ENCODE data around the gene DAAM2.

DAAM2 gene

GRCh38 chr6:39847221-39847620 is 55.0 kb downstream of the DAAM2 start:
- DNase-seq (ENCODE audit: low read depth in 2 of 2): no peak

- no peak for DNase-seq (ENCODE audit: low read depth in 2 of 2)
These were observed 56.0 kb downstream of the DAAM2 start for GRCh38 chr6:39848171-39848570.

GRCh38 chr6:39849228-39849627 is 57.1 kb downstream of the DAAM2 start:
- no peak for DNase-seq (ENCODE audit: low read depth in 2 of 2)

- no peak for DNase-seq (ENCODE audit: low read depth in 2 of 2)
These were observed 57.6 kb downstream of the DAAM2 start for GRCh38 chr6:39849764-39850163.

GRCh38 chr6:39850736-39851297 is 58.6 kb downstream of the DAAM2 start:
- DNase-seq (ENCODE audit: low read depth in 2 of 2): no peak

- DNase-seq (ENCODE audit: low read depth in 2 of 2): no peak
These were observed 59.2 kb downstream of the DAAM2 start for GRCh38 chr6:39851331-39851730.

- DNase-seq (ENCODE audit: low read depth in 2 of 2): no peak
These were observed 60.1 kb downstream of the DAAM2 start for GRCh38 chr6:39852324-39852723.

GRCh38 chr6:39853604-39854003 is 61.4 kb downstream of the DAAM2 start:
- DNase-seq (ENCODE audit: low read depth in 2 of 2): no peak

GRCh38 chr6:39855356-39855995 is 63.3 kb downstream of the DAAM2 start:
- DNase-seq (ENCODE audit: low read depth in 2 of 2): no peak

GRCh38 chr6:39859025-39859424 is 66.8 kb downstream of the DAAM2 start:
- no peak for DNase-seq (ENCODE audit: low read depth in 2 of 2)

GRCh38 chr6:39861663-39862062 is 69.5 kb downstream of the DAAM2 start:
- DNase-seq (ENCODE audit: low read depth in 2 of 2): no peak

GRCh38 chr6:39865011-39865888 is 73.1 kb downstream of the DAAM2 start:
- peak; percentile 6 to 12 for DNase-seq (ENCODE audit: low read depth in 2 of 2)

- no peak for DNase-seq (ENCODE audit: low read depth in 2 of 2)
These were observed 75.4 kb downstream of the DAAM2 start for GRCh38 chr6:39867592-39867991.

- no peak for DNase-seq (ENCODE audit: low read depth in 2 of 2)
These were observed 78.8 kb downstream of the DAAM2 start for GRCh38 chr6:39870950-39871349.

GRCh38 chr6:39873439-39873838 is 81.3 kb downstream of the DAAM2 start:
- DNase-seq (ENCODE audit: low read depth in 2 of 2): no peak

GRCh38 chr6:39876111-39876510 is 83.9 kb downstream of the DAAM2 start:
- no peak for DNase-seq (ENCODE audit: low read depth in 2 of 2)

GRCh38 chr6:39876826-39877225 is 84.7 kb downstream of the DAAM2 start:
- no peak for DNase-seq (ENCODE audit: low read depth in 2 of 2)

- no peak for DNase-seq (ENCODE audit: low read depth in 2 of 2)
These were observed 87.4 kb downstream of the DAAM2 start for GRCh38 chr6:39879535-39879934.

- no peak for DNase-seq (ENCODE audit: low read depth in 2 of 2)
These were observed 88.4 kb downstream of the DAAM2 start for GRCh38 chr6:39880594-39880993.

- no peak for DNase-seq (ENCODE audit: low read depth in 2 of 2)
These were observed 89.8 kb downstream of the DAAM2 start for GRCh38 chr6:39881851-39882530.

GRCh38 chr6:39882531-39882899 is 90.3 kb downstream of the DAAM2 start:
- no peak for DNase-seq (ENCODE audit: low read depth in 2 of 2)

GRCh38 chr6:39884696-39885095 is 92.5 kb downstream of the DAAM2 start:
- no peak for DNase-seq (ENCODE audit: low read depth in 2 of 2)
